Thymus (tissue), 14 donors: ENCODE measurements around the gene SPSB4. TPM values are rescaled to one million over a fixed set of nuclear protein-coding genes. Genes with fewer than 3 reads are reported as not detected.
"Not testable (repeated sequence)": the region's sequence is repeated elsewhere in the genome, so short reads cannot be mapped to it uniquely, and the experiment has no call there.

ENCODE experiments used
- DNase-seq, 9 donors: peaks; one replicate each; pipeline ENCODE4 v3.0.0-alpha.2; 2013; ENCODE audit warnings: low spot score in 9 of 9, low read depth in 6 of 9, missing footprints in 1 of 9
- H3K27ac ChIP-seq, 2 donors: one replicate each; pipeline ENCODE4 v1.5.1; 2013; ENCODE audit warnings: control low read depth in 1 of 2, low read depth in 1 of 2, low read length in 1 of 2, mild to moderate bottlenecking in 1 of 2, moderate library complexity in 1 of 2
- H3K27me3 ChIP-seq, 2 donors: one replicate each; pipeline ENCODE4 v1.5.1; 2013; ENCODE audit warnings: low read length in 1 of 2; ENCODE audit not compliant: control insufficient read depth in 2 of 2, insufficient read depth in 1 of 2
- H3K36me3 ChIP-seq, 2 donors: one replicate each; pipeline ENCODE4 v1.5.1; 2013; ENCODE audit warnings: low read length in 1 of 2, mild to moderate bottlenecking in 1 of 2, moderate library complexity in 1 of 2; ENCODE audit not compliant: control insufficient read depth in 2 of 2, insufficient read depth in 2 of 2
- H3K4me1 ChIP-seq, 2 donors: one replicate each; pipeline ENCODE4 v1.5.1; 2013; ENCODE audit warnings: low read length in 2 of 2; ENCODE audit not compliant: control insufficient read depth in 2 of 2, insufficient read depth in 2 of 2
- H3K4me3 ChIP-seq, 2 donors: one replicate each; pipeline ENCODE4 v1.5.1; 2013; ENCODE audit warnings: low read length in 2 of 2, control low read depth in 1 of 2, mild to moderate bottlenecking in 1 of 2
- H3K9me3 ChIP-seq, 2 donors: one replicate each; pipeline ENCODE4 v1.5.1; 2013; ENCODE audit warnings: low read length in 1 of 2, mild to moderate bottlenecking in 1 of 2; ENCODE audit not compliant: control insufficient read depth in 2 of 2, insufficient read depth in 1 of 2
- WGBS: extraction: QIAGEN DNeasy Blood & Tissue Kit; methylation state at CpG from one replicate; pipeline ENCODE4 v1.1.7; 2013; 5-methylcytosine and 5-hydroxymethylcytosine counted together
- long read RNA-seq, 10 donors: transcript quantifications; one replicate each; lab custom pipeline, GENCODE V29; 2026
- polyA plus RNA-seq: library from polyadenylated mRNA; stranded (reverse); fragments of 200-250 nt; gene quantifications from one replicate; pipeline ENCODE4 v1.2.3, GENCODE V29; 2013
- total RNA-seq: library from RNA; stranded (reverse); fragments of 120-200 nt; gene quantifications from one replicate; pipeline ENCODE4 v1.2.4, GENCODE V29; 2013
- donor health status: healthy.

Gene SPSB4
- total RNA-seq (0.47 TPM), polyA plus RNA-seq (0.30 TPM)
- long read RNA-seq, donor 1 = 0 reads
- long read RNA-seq, donor 2 = 0 reads
- long read RNA-seq, donor 3 = 0 reads
- long read RNA-seq, donor 4 = 0 reads
- long read RNA-seq, donor 5 = 0 reads
- long read RNA-seq, donor 6 = 0 reads
- long read RNA-seq, donor 7 = 0 reads
- long read RNA-seq, donor 8 = 0 reads
- long read RNA-seq, donor 9 = 0 reads
- long read RNA-seq, donor 10 = 0 reads

DNA sequence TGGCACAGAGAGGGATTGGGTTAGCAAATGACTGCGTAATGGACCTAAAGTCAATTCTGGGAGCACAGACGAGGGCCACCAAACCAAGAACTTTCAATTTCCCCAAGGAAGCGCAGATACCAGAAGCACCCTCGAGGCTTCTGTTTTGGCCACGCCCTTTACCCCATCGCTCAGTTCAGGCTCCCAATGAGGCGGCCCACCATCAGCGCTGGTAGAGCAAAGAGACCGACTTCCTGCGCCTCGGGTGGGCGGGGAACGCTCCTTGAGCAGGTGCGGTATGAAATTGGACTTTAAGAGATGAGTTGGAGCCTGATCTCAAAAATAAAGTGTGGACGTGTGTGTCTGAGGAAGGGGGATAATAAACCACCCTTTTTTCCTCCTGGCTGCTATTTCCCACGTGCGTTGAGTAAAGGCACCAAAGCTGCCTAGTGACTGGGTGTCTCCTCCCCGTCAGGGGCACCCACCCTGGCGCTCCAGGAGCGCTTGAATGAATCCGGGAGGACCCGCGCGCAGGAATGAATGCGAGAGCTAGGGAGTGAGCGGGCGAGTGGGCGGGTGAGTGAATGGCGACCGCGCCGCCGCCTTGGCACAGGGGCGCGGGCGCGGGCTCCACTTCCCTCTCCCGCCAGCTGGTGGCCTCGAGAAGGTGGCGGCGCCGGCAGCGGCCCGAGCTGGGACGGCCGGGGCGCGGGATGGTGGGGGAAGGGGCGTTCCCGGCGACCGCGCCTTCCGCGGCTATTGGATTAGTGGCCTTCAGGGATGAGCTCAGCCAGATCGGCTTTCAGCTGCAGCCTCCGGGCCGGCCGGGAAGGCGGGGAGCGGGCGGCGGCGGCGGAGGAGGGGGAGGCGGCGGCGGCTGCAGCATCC is at the start of gene SPSB4:
Gene SPSB4, plus strand, starts transcription at position 772 of the 867 bp plus-strand sequence. CDS start 14,758 bp downstream, outside the sequence.
- Histone ChIP-seq H3K4me1 (peaks cover 10 to 15% of the 10 kb centered on the region in 2 donors), H3K9me3 (no peaks in the 10 kb centered on the region), H3K36me3 (no peaks in the 10 kb centered on the region), H3K4me3 (peak within 1 kb of the TSS; percentile 39 to 54), H3K27me3 (peaks cover 9 to 75% of the 10 kb centered on the region in 2 donors), H3K27ac (no peak within 1 kb of the TSS)
- whole genome bisulfite sequencing = 1% methylated on average over 68 of the region's 68 CpGs
- peak in 6 of 9 donors; percentile 19 to 72 (median 44) for DNase-seq

DNA sequence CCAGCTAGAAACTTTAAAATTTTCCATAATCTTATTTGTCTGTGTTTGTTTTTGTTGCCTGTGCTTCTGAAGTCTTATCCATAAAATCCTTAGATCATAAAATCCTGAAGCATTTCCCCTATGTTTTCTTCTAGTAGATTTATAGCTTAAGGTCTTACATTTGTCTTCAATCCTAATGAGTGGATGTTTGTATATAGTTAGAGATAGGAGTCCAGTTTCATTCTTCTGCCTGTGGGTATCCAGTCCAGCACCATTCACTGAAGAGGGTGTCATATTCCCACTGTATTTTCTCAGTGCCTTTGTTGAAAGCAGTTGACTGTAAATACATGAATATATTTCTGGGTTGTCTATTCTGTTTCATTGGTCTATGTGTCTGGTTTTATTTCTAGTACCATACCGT is 44.8 kb upstream of the SPSB4 start:
- Histone ChIP-seq H3K27ac (no peak overlapping the region), H3K9me3 (no peaks in the 10 kb centered on the region), H3K4me1 (peaks cover 0 to under 1% of the 10 kb centered on the region in 2 donors), H3K27me3 (no peaks in the 10 kb centered on the region), H3K36me3 (no peaks in the 10 kb centered on the region), H3K4me3 (no peak overlapping the region)
- no peak for DNase-seq
- WGBS = 98% methylated on average over 1 of the region's 1 CpG

DNA sequence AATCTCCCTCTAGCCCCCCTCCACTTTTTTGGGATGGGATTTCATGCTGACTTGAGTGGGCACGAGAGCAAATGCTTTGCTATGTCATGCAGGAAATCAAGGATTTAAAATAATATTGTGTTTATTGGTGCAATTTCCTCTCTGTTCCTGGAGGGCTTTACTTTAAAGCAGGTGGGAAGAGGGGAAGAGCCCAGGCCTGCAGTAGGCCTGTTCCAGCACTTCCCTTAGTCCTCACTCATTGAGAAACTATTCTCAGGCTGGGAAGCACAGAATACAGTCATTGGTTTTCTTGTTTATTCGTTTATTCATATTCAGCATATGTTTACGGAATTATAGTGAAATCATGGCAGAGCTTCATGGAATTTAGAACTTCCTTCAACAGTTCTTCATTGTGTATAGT is 41.7 kb upstream of the SPSB4 start:
- Histone ChIP-seq H3K4me3 (no peak overlapping the region), H3K27ac (no peak overlapping the region), H3K27me3 (no peaks in the 10 kb centered on the region), H3K4me1 (peaks cover 3 to 4% of the 10 kb centered on the region in 2 donors), H3K36me3 (no peaks in the 10 kb centered on the region), H3K9me3 (no peaks in the 10 kb centered on the region)
- no peak for DNase-seq
- WGBS = 70% methylated on average over 3 of the region's 3 CpGs

DNA sequence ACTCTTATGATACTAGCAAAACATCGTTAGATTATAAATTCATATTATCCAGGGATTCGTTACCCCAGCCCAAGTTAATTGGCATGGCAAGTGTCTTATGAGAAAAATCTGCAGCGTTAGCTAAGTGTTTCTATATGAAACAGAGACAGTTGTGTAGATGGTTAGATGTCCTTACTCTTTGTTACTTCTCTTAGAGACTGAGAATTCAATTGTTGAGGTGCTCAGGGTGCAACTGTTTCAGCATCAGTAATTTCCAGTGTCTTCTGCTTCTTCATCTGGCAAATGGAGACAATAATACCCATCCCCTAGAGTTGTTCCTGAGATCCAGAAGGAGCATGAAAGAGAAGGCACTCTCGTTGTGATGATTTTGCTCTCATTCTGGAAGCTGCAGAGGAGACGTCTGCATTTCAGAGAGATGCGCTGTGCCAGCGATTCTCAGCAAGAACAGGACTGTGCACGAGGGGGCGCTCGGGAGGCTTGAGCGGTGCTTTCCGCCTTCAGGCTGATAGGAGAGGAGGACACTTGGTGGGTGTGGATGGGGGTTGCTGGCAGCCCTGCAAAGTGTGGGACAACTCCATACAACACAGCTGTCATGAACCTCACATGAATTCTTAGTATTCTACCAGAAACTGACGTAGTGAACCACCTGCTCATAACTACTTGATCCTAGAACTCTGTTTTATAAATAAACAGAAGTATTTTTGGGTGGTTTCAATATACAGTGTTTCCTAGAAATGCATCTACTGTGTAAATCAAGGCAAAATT is 39.7 kb upstream of the SPSB4 start:
- Histone ChIP-seq H3K4me1 (peaks cover 3 to 4% of the 10 kb centered on the region in 2 donors), H3K4me3 (no peak overlapping the region), H3K27me3 (no peaks in the 10 kb centered on the region), H3K27ac (peak overlapping the region in 1 of 2 donors; percentile 32), H3K9me3 (no peaks in the 10 kb centered on the region), H3K36me3 (no peaks in the 10 kb centered on the region)
- DNase-seq = peak; percentile 30 to 83 (median 58)
- WGBS = 20% methylated on average over 13 of the region's 13 CpGs

DNA sequence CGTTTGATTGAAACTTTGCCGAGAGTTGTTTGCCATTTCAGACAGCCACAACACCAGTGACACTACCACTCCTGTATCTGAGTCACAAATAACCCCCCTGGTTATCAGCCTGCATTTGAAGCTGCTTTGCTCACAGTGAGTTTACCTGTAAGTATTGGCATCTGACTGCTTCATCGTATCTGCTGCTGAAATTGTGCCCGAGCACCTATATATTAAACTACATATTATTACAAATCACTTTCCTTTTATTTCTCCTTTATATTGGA is 39.2 kb upstream of the SPSB4 start:
- 45% methylated on average over 4 of the region's 4 CpGs for WGBS
- H3K4me3 ChIP-seq = no peak overlapping the region
- no peak for DNase-seq
- peaks cover 3 to 4% of the 10 kb centered on the region in 2 donors for H3K4me1 ChIP-seq
- peaks cover 0 to 1% of the 10 kb centered on the region in 2 donors for H3K9me3 ChIP-seq
- H3K27ac ChIP-seq = peak overlapping the region in 1 of 2 donors; percentile 32
- H3K27me3 ChIP-seq = no peaks in the 10 kb centered on the region
- no peaks in the 10 kb centered on the region for H3K36me3 ChIP-seq

DNA sequence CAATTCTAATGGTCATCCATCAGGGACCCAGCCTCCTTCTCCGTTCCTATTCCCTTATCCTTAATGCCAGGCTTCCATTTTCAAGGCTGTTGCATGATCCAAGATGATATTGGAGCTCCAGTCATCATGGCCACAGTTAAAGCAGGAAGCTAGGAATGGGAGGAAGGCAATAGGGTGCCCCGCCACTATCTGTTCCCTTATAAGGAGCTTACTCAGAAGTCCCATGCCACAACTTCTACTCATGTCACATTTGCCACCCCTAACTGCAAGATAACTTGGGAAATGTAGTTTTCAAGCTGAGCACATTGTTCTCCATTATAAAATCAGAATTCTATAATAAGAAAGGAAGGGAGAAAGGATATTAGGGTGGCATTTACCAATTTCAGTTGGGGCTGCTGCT is 38.6 kb upstream of the SPSB4 start:
- DNase-seq = no peak
- Histone ChIP-seq H3K36me3 (no peaks in the 10 kb centered on the region), H3K27me3 (no peaks in the 10 kb centered on the region), H3K4me3 (no peak overlapping the region), H3K27ac (no peak overlapping the region), H3K4me1 (peaks cover 3 to 4% of the 10 kb centered on the region in 2 donors), H3K9me3 (peaks cover 0 to 3% of the 10 kb centered on the region in 2 donors)
- WGBS = 97% methylated on average over 2 of the region's 2 CpGs

DNA sequence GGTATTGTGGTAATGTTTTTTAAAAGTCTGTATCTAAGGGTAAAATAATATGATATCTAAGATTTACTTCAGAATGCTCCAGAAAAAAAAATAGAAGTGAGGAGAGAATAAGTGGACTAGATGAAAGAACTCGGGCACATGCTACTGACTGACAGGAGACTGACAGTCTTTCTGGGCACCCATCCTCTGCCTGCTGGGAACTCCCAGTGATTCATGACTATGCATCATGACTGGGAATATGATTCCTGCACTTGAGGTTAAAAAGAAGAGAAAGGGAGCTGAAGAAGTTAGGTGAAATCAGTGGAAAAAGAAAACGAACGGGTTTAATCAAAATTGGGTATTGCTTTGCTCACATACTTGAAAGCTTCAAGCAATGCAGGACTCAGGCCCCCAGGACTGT is 35.7 kb upstream of the SPSB4 start:
- peaks cover 0 to 3% of the 10 kb centered on the region in 2 donors for H3K9me3 ChIP-seq
- no peak overlapping the region for H3K4me3 ChIP-seq
- no peaks in the 10 kb centered on the region for H3K36me3 ChIP-seq
- WGBS = 98% methylated on average over 3 of the region's 3 CpGs
- no peak for DNase-seq
- H3K27ac ChIP-seq = no peak overlapping the region
- peaks cover 3 to 4% of the 10 kb centered on the region in 2 donors for H3K4me1 ChIP-seq
- H3K27me3 ChIP-seq = no peaks in the 10 kb centered on the region

DNA sequence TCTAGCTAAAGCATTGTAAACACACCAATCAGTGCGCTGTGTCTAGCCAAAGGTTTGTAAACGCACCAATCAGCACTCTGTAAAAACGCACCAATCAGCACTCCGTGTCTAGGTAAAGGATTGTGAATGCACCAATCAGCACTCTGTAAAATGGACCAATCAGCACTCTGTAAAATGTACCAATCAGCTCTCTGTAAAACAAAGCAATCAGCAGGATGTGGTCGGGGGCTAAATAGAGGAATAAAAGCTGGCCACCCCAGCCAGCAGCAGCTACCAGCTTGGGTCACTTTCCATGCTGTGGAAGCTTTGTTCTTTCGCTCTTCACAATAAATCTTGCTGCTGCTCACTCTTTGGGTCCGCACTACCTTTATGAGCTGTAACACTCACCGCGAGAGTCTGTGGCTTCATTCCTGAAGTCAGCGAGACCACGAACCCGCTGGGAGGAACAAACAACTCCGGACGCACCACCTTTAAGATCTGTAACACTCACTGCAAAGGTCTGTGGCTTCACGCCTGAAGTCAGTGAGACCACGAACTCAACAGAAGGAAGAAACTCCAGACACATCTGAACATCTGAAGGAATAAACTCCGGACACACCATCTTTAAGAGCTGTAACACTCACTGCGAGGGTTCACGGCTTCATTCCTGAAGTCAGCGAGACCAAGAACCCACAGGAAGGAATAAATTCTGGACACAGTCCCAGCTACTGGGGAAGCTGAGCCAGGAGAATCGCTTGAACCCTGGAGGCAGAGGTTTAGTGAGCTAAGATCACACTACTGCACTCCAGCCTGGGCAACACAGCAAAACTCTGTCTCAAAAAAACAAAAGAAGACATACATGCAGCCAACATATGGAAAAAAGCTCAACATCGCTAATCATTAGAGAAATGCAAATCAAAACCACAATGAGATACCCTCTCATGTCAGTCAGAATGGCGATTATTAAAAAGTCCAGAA is 33.5 kb upstream of the SPSB4 start:
- H3K4me1 ChIP-seq, H3K9me3 ChIP-seq, H3K36me3 ChIP-seq, H3K27ac ChIP-seq, H3K4me3 ChIP-seq, H3K27me3 ChIP-seq: not testable (repeated sequence)
- peak in 1 of 9 donors; percentile 9 for DNase-seq
- WGBS = 42% methylated on average over 23 of the region's 23 CpGs
